Effector CD4-positive, alpha-beta T cell (primary cell): ENCODE results near the gene EHD1.

ENCODE experiments used
- DNase-seq: peaks from one replicate; pipeline ENCODE4 v3.0.0-alpha.2; 2020

The EHD1 gene

GRCh38 chr11:64888729-64889511 lies 10.5 kb upstream of the EHD1 start:
- no peak for DNase-seq

GRCh38 chr11:64888406-64888728 lies 9.9 kb upstream of the EHD1 start:
- DNase-seq, result no peak

- peak; percentile 80 for DNase-seq
Observed at GRCh38 chr11:64887757-64888405, 9.5 kb upstream of the EHD1 start.

- no peak for DNase-seq
Observed at GRCh38 chr11:64887234-64887756, 8.9 kb upstream of the EHD1 start.

- no peak for DNase-seq
Observed at GRCh38 chr11:64885367-64886286, 7.2 kb upstream of the EHD1 start.

GRCh38 chr11:64884019-64884418 lies 5.6 kb upstream of the EHD1 start:
- DNase-seq, result no peak

GRCh38 chr11:64883575-64883974 lies 5.2 kb upstream of the EHD1 start:
- no peak for DNase-seq

- DNase-seq, result no peak
Observed at GRCh38 chr11:64882243-64882642, 3.8 kb upstream of the EHD1 start.

GRCh38 chr11:64881476-64881875 lies 3.1 kb upstream of the EHD1 start:
- DNase-seq, result no peak

- DNase-seq, result no peak
Observed at GRCh38 chr11:64880240-64881001, 2.0 kb upstream of the EHD1 start.

GRCh38 chr11:64879244-64879900 lies 951 bp upstream of the EHD1 start:
- DNase-seq, result no peak

- no peak for DNase-seq
Observed at GRCh38 chr11:64878223-64878493, 263 bp downstream of the EHD1 start.

GRCh38 chr11:64877390-64878222 lies 815 bp downstream of the EHD1 start:
- DNase-seq, result no peak

- DNase-seq, result no peak
Observed at GRCh38 chr11:64876835-64877341, 1.5 kb downstream of the EHD1 start.

- no peak for DNase-seq
Observed at GRCh38 chr11:64876229-64876750, 2.1 kb downstream of the EHD1 start.

- no peak for DNase-seq
Observed at GRCh38 chr11:64875369-64876228, 2.8 kb downstream of the EHD1 start.

- DNase-seq, result peak; percentile 45
Observed at GRCh38 chr11:64874308-64875240, 3.8 kb downstream of the EHD1 start.

GRCh38 chr11:64872790-64873488 lies 5.5 kb downstream of the EHD1 start:
- DNase-seq, result no peak
